Measurements from ENCODE around the gene KCNE1. TPM values are rescaled to one million over a fixed set of nuclear protein-coding genes. Genes with fewer than 3 reads are reported as not detected.

Gene KCNE1
- total RNA-seq, 1 donor from 2014 or later, result 21.7 TPM

GRCh38 chr21:34521561-34521960 lies 9.6 kb upstream of the KCNE1 start:
- H3K27ac ChIP-seq, result no peak overlapping the region
- no peak for ATAC-seq
- no peak for TF ChIP-seq CTCF (IDR thresholded peaks at IDR 0.05)
- peaks cover 51% of the 10 kb centered on the region for H3K36me3 ChIP-seq
- H3K4me1 ChIP-seq, result peaks cover 53% of the 10 kb centered on the region
- no peaks in the 10 kb centered on the region for H3K9me3 ChIP-seq
- H3K27me3 ChIP-seq (ENCODE audit: low read depth), result no peaks in the 10 kb centered on the region
- no peak overlapping the region for H3K4me3 ChIP-seq
- DNase-seq, result no peak
- intact Hi-C loops (cut with DNase I), result no loop called here

- peak; percentile 31 to 67 for ATAC-seq
- intact Hi-C loops (cut with DNase I), result no loop called here
- peak overlapping the region; percentile 28 for H3K27ac ChIP-seq
Measured at GRCh38 chr21:34520764-34521508, 8.9 kb upstream of the KCNE1 start.

GRCh38 chr21:34520281-34520680 lies 8.3 kb upstream of the KCNE1 start:
- Histone ChIP-seq H3K9me3 (no peaks in the 10 kb centered on the region), H3K4me3 (no peak overlapping the region), H3K4me1 (peaks cover 46% of the 10 kb centered on the region), H3K27me3 (ENCODE audit: low read depth) (no peaks in the 10 kb centered on the region), H3K27ac (peak overlapping the region; percentile 28), H3K36me3 (peaks cover 59% of the 10 kb centered on the region)
- DNase-seq (no peak), ATAC-seq (no peak)
- no peak for TF ChIP-seq CTCF (IDR thresholded peaks at IDR 0.05)
- intact Hi-C loops (cut with DNase I), result no loop called here

More at GRCh38 chr21:34520764-34521508, 8.9 kb upstream of the KCNE1 start:
- DNase-seq, result peak; percentile 69
- peaks cover 57% of the 10 kb centered on the region for H3K36me3 ChIP-seq
- TF ChIP-seq CTCF (IDR thresholded peaks at IDR 0.05), result no peak
- H3K27me3 ChIP-seq (ENCODE audit: low read depth), result no peaks in the 10 kb centered on the region
- H3K4me1 ChIP-seq, result peaks cover 53% of the 10 kb centered on the region
- no peaks in the 10 kb centered on the region for H3K9me3 ChIP-seq
- H3K4me3 ChIP-seq, result no peak overlapping the region

DNA sequence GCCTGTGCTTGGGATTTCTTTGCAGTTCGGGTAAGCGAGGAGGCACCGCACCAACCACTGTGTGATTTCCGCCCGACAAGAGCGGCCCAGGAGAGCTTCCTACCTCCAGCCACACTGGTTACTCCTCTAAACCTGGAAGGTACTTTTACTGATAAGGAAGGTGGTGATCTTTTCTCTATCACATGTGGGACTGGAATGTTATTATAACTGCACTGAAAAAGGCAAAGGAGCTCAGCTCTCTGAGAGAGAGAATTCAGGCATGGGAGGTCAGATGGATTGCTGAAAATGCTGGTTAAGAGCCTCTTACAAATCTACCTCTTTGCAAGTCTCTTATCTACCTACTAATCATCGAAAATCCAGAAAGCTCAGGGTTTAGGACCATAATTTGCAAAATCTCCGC lies 7.7 kb upstream of the KCNE1 start:
- ATAC-seq (no peak), DNase-seq (no peak)
- TF ChIP-seq CTCF (IDR thresholded peaks at IDR 0.05), result no peak
- intact Hi-C loops (cut with DNase I), result no loop called here
- H3K27me3 ChIP-seq (ENCODE audit: low read depth), result no peaks in the 10 kb centered on the region
- no peak overlapping the region for H3K4me3 ChIP-seq
- H3K4me1 ChIP-seq, result peaks cover 40% of the 10 kb centered on the region
- peaks cover 59% of the 10 kb centered on the region for H3K36me3 ChIP-seq
- no peaks in the 10 kb centered on the region for H3K9me3 ChIP-seq
- H3K27ac ChIP-seq, result peak overlapping the region; percentile 28

DNA sequence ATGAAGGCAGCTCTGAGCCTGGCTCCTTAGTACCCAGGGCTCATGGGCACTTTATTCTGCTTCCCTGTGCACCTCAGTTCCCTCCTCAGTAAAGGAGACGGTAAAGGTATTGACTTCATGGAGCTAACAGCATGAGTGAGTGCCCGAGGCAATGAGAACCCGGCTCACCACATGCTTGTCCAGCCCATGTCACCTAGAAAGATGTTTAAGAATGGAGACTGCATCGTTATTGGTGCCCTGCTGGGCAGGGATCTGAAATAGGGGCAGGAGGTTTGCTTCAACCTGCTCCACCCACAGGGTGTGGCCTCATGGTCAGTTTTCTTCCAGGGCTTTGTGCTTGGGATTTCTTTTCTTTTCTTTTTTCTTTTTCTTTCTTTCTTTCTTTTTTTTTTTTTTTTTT lies 7.0 kb upstream of the KCNE1 start:
- no peak overlapping the region for H3K27ac ChIP-seq
- no peaks in the 10 kb centered on the region for H3K27me3 ChIP-seq (ENCODE audit: low read depth)
- no peak for TF ChIP-seq CTCF (IDR thresholded peaks at IDR 0.05)
- DNase-seq (no peak), ATAC-seq (no peak)
- peaks cover 59% of the 10 kb centered on the region for H3K36me3 ChIP-seq
- intact Hi-C loops (cut with DNase I), result no loop called here
- H3K9me3 ChIP-seq, result no peaks in the 10 kb centered on the region
- H3K4me1 ChIP-seq, result peaks cover 33% of the 10 kb centered on the region
- H3K4me3 ChIP-seq, result no peak overlapping the region
